ENCODE data around the gene VWA5B1.

The VWA5B1 gene

DNA sequence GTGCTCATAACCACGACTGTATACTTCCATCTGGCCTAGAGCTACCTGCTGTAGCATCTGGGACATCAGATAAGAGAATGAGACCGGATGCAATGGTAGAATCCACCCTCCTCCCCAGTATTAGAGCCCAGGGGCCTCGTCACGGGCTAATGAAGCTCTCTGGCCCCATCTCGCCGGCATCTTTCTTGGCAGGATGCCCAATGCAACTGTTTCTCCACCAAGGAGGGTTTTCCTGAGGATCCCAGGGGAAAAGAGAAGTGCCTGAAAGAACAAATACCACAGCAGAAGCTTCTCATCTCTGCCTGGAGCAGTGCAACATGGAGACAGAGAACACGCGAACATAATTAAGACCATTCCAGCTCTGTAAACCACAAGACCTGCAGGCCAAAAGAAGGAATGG is 80.0 kb downstream of the VWA5B1 start:
- TF ChIP-seq, protein P1, sequence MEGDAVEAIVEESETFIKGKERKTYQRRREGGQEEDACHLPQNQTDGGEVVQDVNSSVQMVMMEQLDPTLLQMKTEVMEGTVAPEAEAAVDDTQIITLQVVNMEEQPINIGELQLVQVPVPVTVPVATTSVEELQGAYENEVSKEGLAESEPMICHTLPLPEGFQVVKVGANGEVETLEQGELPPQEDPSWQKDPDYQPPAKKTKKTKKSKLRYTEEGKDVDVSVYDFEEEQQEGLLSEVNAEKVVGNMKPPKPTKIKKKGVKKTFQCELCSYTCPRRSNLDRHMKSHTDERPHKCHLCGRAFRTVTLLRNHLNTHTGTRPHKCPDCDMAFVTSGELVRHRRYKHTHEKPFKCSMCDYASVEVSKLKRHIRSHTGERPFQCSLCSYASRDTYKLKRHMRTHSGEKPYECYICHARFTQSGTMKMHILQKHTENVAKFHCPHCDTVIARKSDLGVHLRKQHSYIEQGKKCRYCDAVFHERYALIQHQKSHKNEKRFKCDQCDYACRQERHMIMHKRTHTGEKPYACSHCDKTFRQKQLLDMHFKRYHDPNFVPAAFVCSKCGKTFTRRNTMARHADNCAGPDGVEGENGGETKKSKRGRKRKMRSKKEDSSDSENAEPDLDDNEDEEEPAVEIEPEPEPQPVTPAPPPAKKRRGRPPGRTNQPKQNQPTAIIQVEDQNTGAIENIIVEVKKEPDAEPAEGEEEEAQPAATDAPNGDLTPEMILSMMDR (IDR thresholded peaks at IDR 0.05; ENCODE audit: low read depth, low read length, missing control alignments), result no peak
- no peak overlapping the region for H3K4me3 ChIP-seq (ENCODE audit: low read depth, low read length)
- DNase-seq (ENCODE audit: low read depth), result no peak

DNA sequence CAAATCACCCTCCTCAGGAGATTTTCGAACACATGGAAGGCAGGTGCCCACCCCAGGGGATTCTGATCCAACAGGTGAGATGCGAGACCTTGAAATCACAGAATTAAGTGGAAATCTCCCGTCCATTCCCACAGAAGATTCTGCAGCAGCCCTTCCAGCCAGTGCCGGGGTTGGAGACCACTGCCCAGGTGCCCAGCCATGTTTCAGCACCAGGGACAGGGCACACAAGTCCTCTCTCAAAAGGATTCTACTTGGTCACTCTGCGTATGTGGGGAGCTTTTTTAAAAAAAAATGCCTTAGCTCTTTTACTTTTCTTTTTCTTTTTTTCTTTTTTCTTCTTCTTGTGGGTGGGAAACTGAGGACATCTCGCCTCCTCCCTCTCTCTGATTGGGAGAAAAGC is 80.7 kb downstream of the VWA5B1 start:
- no peak for DNase-seq (ENCODE audit: low read depth)
- no peak overlapping the region for H3K4me3 ChIP-seq (ENCODE audit: low read depth, low read length)
- TF ChIP-seq, protein P1 (IDR thresholded peaks at IDR 0.05; ENCODE audit: low read depth, low read length, missing control alignments), result no peak

DNA sequence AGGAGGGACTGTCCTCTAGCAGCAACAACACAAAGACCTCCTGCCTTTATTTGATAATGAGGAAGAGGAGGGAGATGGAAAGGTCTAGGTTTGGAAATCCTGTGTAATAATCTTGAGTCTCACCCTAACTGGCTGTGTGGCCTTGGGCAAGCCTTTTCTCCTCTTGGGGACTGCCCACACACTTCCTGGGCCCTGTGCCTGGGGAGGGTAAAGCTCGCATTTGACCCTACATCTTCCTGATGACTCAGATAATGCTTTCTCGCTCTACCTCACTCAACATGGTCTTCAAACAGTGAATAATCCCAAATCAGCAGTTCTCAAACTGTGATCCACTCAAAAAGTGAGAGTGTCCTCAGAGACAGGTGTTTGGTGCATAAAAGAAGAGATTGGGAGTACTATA is 81.2 kb downstream of the VWA5B1 start:
- no peak overlapping the region for H3K4me3 ChIP-seq (ENCODE audit: low read depth, low read length)
- TF ChIP-seq, protein P1 (IDR thresholded peaks at IDR 0.05; ENCODE audit: low read depth, low read length, missing control alignments), result no peak
- no peak for DNase-seq (ENCODE audit: low read depth)

DNA sequence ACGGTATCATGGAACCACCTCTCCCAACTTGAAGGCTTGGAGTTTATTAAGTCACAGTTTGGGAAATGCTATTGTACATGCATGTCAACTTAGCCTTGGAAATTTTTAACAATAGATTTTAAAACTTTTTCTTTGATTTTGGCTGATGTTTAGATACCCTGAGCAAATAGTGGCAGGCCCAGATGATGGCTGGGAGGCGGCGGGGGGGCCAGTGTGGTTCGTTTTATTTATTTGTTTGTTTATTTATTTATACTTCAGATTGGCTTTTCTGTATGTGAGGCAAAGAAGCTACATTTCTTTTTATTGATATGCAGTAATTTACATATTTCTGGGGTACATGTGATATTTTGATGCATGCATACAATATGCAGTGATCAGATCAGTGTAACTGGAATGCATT is 82.0 kb downstream of the VWA5B1 start:
- no peak overlapping the region for H3K4me3 ChIP-seq (ENCODE audit: low read depth, low read length)
- TF ChIP-seq, protein P1 (IDR thresholded peaks at IDR 0.05; ENCODE audit: low read depth, low read length, missing control alignments), result no peak
- no peak for DNase-seq (ENCODE audit: low read depth)

DNA sequence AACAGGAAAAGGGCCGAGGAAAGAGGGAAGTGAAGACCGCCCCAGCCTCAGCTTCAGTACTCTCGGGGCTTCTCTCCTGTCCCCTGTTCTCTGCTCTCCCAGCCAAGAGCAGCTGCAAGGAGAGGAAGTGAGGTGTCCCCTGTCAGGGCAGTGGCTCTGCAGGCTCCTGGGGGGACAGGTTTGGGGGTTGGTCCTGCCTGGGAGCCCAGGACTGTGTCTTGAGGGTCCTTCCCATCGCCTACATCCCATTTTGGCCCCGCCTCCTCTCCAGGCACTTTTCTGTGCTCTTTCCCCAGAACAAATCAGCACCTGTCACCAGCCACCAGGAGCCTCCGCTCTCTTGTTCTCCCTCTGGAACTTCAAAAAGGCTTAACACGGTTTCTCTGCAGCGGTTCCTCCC is 82.6 kb downstream of the VWA5B1 start:
- no peak for DNase-seq (ENCODE audit: low read depth)
- TF ChIP-seq, protein P1 (IDR thresholded peaks at IDR 0.05; ENCODE audit: low read depth, low read length, missing control alignments), result no peak
- H3K4me3 ChIP-seq (ENCODE audit: low read depth, low read length), result no peak overlapping the region

DNA sequence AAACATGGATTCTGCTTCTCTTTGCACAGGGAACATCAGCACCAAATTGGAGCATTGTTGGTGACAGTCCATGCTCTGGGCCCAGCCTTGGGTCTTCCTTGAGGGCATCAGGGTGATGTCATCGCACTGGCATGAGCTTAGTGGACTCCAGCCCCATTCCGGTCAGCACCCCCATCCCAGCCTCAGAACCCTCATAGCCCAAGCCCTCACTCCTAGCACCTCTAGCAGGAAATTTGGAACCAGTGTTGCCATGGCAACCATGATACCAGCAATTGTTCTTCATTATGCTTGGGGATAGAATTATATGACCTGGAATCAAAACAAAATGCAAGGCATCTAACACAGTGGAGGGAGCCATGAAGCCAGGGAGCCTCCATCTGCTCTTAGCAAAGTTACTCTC is 83.1 kb downstream of the VWA5B1 start:
- no peak for DNase-seq (ENCODE audit: low read depth)
- TF ChIP-seq, protein P1 (IDR thresholded peaks at IDR 0.05; ENCODE audit: low read depth, low read length, missing control alignments), result no peak
- no peak overlapping the region for H3K4me3 ChIP-seq (ENCODE audit: low read depth, low read length)

DNA sequence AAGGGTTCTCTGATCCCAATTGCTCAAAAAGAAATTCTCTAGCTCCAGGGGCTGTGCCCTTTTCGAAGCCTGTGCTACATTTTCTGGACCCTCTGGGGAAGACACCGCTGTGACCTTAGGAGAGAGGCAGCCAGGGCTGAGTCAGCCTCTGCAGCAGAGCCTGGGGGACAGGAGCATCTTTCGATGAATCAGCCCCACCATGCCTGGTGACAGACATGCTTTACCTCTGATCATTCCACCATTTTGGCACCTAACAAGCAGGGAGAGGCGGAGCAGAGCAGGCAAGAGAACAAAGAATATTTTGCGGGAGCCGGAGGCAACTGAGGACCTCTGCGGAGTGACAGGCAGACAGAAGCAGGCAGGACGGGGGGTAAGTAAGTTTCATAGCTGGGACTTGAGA is 84.9 kb downstream of the VWA5B1 start:
- H3K4me3 ChIP-seq (ENCODE audit: low read depth, low read length), result no peak overlapping the region
- TF ChIP-seq, protein P1 (IDR thresholded peaks at IDR 0.05; ENCODE audit: low read depth, low read length, missing control alignments), result no peak
- no peak for DNase-seq (ENCODE audit: low read depth)

Data from GM12864 (cell line).